ENCODE measurements around the gene OPRPN.

OPRPN gene

DNA sequence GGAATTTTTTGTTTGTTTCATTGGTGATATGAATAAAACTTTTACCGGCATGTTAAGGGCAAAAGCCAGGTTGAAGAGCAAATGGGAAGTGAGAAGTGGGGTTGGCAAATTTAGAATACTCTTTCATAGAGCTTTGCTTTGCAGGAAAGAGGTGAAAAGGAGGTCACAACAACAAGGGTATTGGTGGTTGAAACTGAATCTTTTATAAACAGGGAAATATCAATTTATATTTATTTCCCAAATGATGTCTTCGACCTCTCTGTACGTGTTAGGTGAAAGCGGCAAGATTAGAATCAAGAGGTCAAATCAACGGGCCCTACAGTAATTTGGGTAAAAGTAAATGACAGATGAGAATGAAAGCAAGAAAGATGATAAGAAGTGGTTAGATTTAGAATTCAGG is 33.7 kb upstream of the OPRPN start:
- H2BK12ac ChIP-seq (ENCODE audit: low read length) = no peak overlapping the region
- H4K91ac ChIP-seq (ENCODE audit: low read depth, low read length, poor library complexity) = no peak overlapping the region
- no peak overlapping the region for H2BK15ac ChIP-seq (ENCODE audit: low read length)
- H3K9ac ChIP-seq (ENCODE audit: low read depth, low read length, poor library complexity) = no peak overlapping the region
- no peak overlapping the region for H3K14ac ChIP-seq (ENCODE audit: low read length)
- H3K23ac ChIP-seq (ENCODE audit: low read depth, low read length, poor library complexity) = no peak overlapping the region
- no CpG with 5 or more reads among the region's 5 CpGs for WGBS, 2 donors (ENCODE audit: extremely low coverage in 2 of 2, insufficient read length in 2 of 2, insufficient replicate concordance in 1 of 2)
- DNase-seq (ENCODE audit: low spot score) = no peak
- H3K4ac ChIP-seq (ENCODE audit: low read length) = no peak overlapping the region
- H2AFZ ChIP-seq (ENCODE audit: low read length) = no peak overlapping the region
- no peaks in the 10 kb centered on the region for H3K36me3 ChIP-seq (replicated peaks in 1 of 2; ENCODE audit: control insufficient read depth in 2 of 2, insufficient read depth in 2 of 2, low read length in 2 of 2)
- H3K27ac ChIP-seq (replicated peaks; ENCODE audit: low read length) = no peak overlapping the region
- no peak overlapping the region for H3K18ac ChIP-seq (ENCODE audit: low read length)
- H2AK5ac ChIP-seq (ENCODE audit: low read depth, low read length) = no peak overlapping the region
- no peaks in the 10 kb centered on the region for H3K79me1 ChIP-seq (ENCODE audit: low read depth, low read length)
- H2BK5ac ChIP-seq (ENCODE audit: low read length) = no peak overlapping the region
- no peaks in the 10 kb centered on the region for H3K9me3 ChIP-seq (replicated peaks in 1 of 2; ENCODE audit: control insufficient read depth in 2 of 2, insufficient read depth in 1 of 2, low read depth in 1 of 2, low read length in 2 of 2)
- H3K27me3 ChIP-seq (ENCODE audit: control insufficient read depth in 3 of 3, insufficient read depth in 3 of 3, low read depth in 1 of 3, low read length in 3 of 3) = peaks cover 0 to 2% (median 0%) of the 10 kb centered on the region in 3 experiments
- no peak overlapping the region for H3K4me2 ChIP-seq (ENCODE audit: insufficient read depth, low read length, poor library complexity, severe bottlenecking)
- no peak overlapping the region for H3K4me3 ChIP-seq (ENCODE audit: low read length in 2 of 2)
- no peak overlapping the region for H2BK120ac ChIP-seq (ENCODE audit: low read depth, low read length)
- H3K4me1 ChIP-seq (ENCODE audit: control insufficient read depth in 2 of 2, insufficient read depth in 1 of 2, low read depth in 1 of 2, low read length in 2 of 2) = no peaks in the 10 kb centered on the region
- no peak overlapping the region for H4K8ac ChIP-seq (ENCODE audit: low read depth, low read length)

DNA sequence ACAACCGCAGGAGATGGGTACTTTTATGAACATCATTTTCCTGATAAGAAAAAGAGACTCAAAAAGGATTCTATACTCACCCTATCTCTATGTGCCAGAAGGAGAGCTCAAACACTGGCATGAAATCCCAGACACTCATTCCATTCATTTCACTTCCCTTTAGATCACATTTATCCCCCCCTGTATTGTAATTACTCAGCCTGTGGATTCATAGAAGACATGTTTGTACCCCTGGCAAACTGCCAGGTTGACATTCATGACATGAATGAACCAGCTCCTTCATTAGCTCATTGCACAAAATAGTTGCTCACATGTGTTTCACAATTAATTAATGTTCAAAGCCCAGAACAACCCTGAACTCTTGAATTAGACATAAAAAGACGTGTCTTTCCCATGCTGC is 32.3 kb upstream of the OPRPN start:
- Histone ChIP-seq H4K91ac (ENCODE audit: low read depth, low read length, poor library complexity) (no peak overlapping the region), H3K4ac (ENCODE audit: low read length) (no peak overlapping the region), H3K79me1 (ENCODE audit: low read depth, low read length) (no peaks in the 10 kb centered on the region), H3K36me3 (replicated peaks in 1 of 2; ENCODE audit: control insufficient read depth in 2 of 2, insufficient read depth in 2 of 2, low read length in 2 of 2) (no peaks in the 10 kb centered on the region), H3K27me3 (ENCODE audit: control insufficient read depth in 3 of 3, insufficient read depth in 3 of 3, low read depth in 1 of 3, low read length in 3 of 3) (peaks cover 0 to 2% (median 0%) of the 10 kb centered on the region in 3 experiments), H3K4me1 (ENCODE audit: control insufficient read depth in 2 of 2, insufficient read depth in 1 of 2, low read depth in 1 of 2, low read length in 2 of 2) (no peaks in the 10 kb centered on the region), H3K9me3 (replicated peaks in 1 of 2; ENCODE audit: control insufficient read depth in 2 of 2, insufficient read depth in 1 of 2, low read depth in 1 of 2, low read length in 2 of 2) (no peaks in the 10 kb centered on the region), H3K4me3 (ENCODE audit: low read length in 2 of 2) (no peak overlapping the region), H2BK120ac (ENCODE audit: low read depth, low read length) (no peak overlapping the region), H3K9ac (ENCODE audit: low read depth, low read length, poor library complexity) (no peak overlapping the region), H4K8ac (ENCODE audit: low read depth, low read length) (no peak overlapping the region), H2AK5ac (ENCODE audit: low read depth, low read length) (no peak overlapping the region), H2AFZ (ENCODE audit: low read length) (no peak overlapping the region), H3K23ac (ENCODE audit: low read depth, low read length, poor library complexity) (no peak overlapping the region), H3K14ac (ENCODE audit: low read length) (no peak overlapping the region), H2BK15ac (ENCODE audit: low read length) (no peak overlapping the region), H3K4me2 (ENCODE audit: insufficient read depth, low read length, poor library complexity, severe bottlenecking) (no peak overlapping the region), H2BK5ac (ENCODE audit: low read length) (no peak overlapping the region), H3K27ac (replicated peaks; ENCODE audit: low read length) (no peak overlapping the region), H3K18ac (ENCODE audit: low read length) (no peak overlapping the region), H2BK12ac (ENCODE audit: low read length) (no peak overlapping the region)
- DNase-seq (ENCODE audit: low spot score) = no peak
- no CpG with 5 or more reads among the region's 2 CpGs for WGBS, 2 donors (ENCODE audit: extremely low coverage in 2 of 2, insufficient read length in 2 of 2, insufficient replicate concordance in 1 of 2)

DNA sequence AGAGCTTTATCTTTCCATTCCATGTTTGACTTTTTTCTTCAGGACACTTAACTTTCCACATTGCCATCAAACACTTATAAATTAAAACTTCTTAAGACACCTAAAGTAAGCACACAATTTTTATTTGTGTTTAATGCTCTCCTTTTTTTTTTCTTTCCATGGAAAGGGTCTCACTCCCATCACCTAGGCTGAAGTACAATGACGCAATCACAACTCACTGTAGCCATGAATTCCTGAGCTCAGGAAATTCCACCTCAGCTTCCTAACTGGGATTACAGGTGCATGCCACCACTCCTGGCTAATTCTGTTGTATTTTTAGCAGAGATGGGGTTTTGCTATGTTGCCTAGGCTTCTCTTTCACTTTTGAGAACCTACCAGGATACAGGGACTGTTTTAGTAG is 29.9 kb upstream of the OPRPN start:
- no peak overlapping the region for H3K27ac ChIP-seq (replicated peaks; ENCODE audit: low read length)
- H3K9me3 ChIP-seq (replicated peaks in 1 of 2; ENCODE audit: control insufficient read depth in 2 of 2, insufficient read depth in 1 of 2, low read depth in 1 of 2, low read length in 2 of 2) = no peaks in the 10 kb centered on the region
- H2BK120ac ChIP-seq (ENCODE audit: low read depth, low read length) = no peak overlapping the region
- H2AK5ac ChIP-seq (ENCODE audit: low read depth, low read length) = no peak overlapping the region
- H3K4me3 ChIP-seq (ENCODE audit: low read length in 2 of 2) = no peak overlapping the region
- H2BK5ac ChIP-seq (ENCODE audit: low read length) = no peak overlapping the region
- no peak overlapping the region for H4K8ac ChIP-seq (ENCODE audit: low read depth, low read length)
- no peak overlapping the region for H3K9ac ChIP-seq (ENCODE audit: low read depth, low read length, poor library complexity)
- no peaks in the 10 kb centered on the region for H3K36me3 ChIP-seq (replicated peaks in 1 of 2; ENCODE audit: control insufficient read depth in 2 of 2, insufficient read depth in 2 of 2, low read length in 2 of 2)
- DNase-seq (ENCODE audit: low spot score) = no peak
- peaks cover 0 to 2% (median 0%) of the 10 kb centered on the region in 3 experiments for H3K27me3 ChIP-seq (ENCODE audit: control insufficient read depth in 3 of 3, insufficient read depth in 3 of 3, low read depth in 1 of 3, low read length in 3 of 3)
- H3K79me1 ChIP-seq (ENCODE audit: low read depth, low read length) = no peaks in the 10 kb centered on the region
- no peak overlapping the region for H3K4me2 ChIP-seq (ENCODE audit: insufficient read depth, low read length, poor library complexity, severe bottlenecking)
- no peak overlapping the region for H2AFZ ChIP-seq (ENCODE audit: low read length)
- no peaks in the 10 kb centered on the region for H3K4me1 ChIP-seq (ENCODE audit: control insufficient read depth in 2 of 2, insufficient read depth in 1 of 2, low read depth in 1 of 2, low read length in 2 of 2)
- no peak overlapping the region for H4K91ac ChIP-seq (ENCODE audit: low read depth, low read length, poor library complexity)
- H2BK15ac ChIP-seq (ENCODE audit: low read length) = no peak overlapping the region
- no peak overlapping the region for H3K14ac ChIP-seq (ENCODE audit: low read length)
- no CpG with 5 or more reads among the region's 1 CpG for WGBS, 2 donors (ENCODE audit: extremely low coverage in 2 of 2, insufficient read length in 2 of 2, insufficient replicate concordance in 1 of 2)
- H3K4ac ChIP-seq (ENCODE audit: low read length) = no peak overlapping the region
- no peak overlapping the region for H2BK12ac ChIP-seq (ENCODE audit: low read length)
- H3K18ac ChIP-seq (ENCODE audit: low read length) = no peak overlapping the region
- H3K23ac ChIP-seq (ENCODE audit: low read depth, low read length, poor library complexity) = no peak overlapping the region

DNA sequence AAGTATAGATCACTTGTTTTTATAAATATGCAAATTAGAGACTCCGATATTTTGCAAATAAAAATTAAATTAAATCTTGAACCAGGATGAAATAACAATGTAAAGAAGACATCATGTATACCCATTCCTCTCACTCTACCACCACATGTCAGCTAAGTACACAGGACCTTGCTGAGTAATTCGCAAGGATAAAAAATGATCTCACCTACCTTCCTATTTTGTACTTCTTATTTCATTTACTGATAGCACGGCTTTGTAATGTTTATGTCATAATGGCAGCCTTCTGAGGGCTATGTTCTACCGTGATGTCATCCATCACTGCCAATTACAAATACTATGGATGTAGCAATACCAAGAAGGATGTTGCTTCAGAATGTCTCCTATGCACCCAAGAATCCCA is 25.8 kb upstream of the OPRPN start:
- Histone ChIP-seq H2BK12ac (ENCODE audit: low read length) (no peak overlapping the region), H3K9me3 (replicated peaks in 1 of 2; ENCODE audit: control insufficient read depth in 2 of 2, insufficient read depth in 1 of 2, low read depth in 1 of 2, low read length in 2 of 2) (no peaks in the 10 kb centered on the region), H2AFZ (ENCODE audit: low read length) (no peak overlapping the region), H2BK15ac (ENCODE audit: low read length) (no peak overlapping the region), H3K36me3 (replicated peaks in 1 of 2; ENCODE audit: control insufficient read depth in 2 of 2, insufficient read depth in 2 of 2, low read length in 2 of 2) (no peaks in the 10 kb centered on the region), H4K8ac (ENCODE audit: low read depth, low read length) (no peak overlapping the region), H3K4me1 (ENCODE audit: control insufficient read depth in 2 of 2, insufficient read depth in 1 of 2, low read depth in 1 of 2, low read length in 2 of 2) (no peaks in the 10 kb centered on the region), H2AK5ac (ENCODE audit: low read depth, low read length) (no peak overlapping the region), H3K27ac (replicated peaks; ENCODE audit: low read length) (no peak overlapping the region), H3K14ac (ENCODE audit: low read length) (no peak overlapping the region), H3K27me3 (ENCODE audit: control insufficient read depth in 3 of 3, insufficient read depth in 3 of 3, low read depth in 1 of 3, low read length in 3 of 3) (no peaks in the 10 kb centered on the region), H3K23ac (ENCODE audit: low read depth, low read length, poor library complexity) (no peak overlapping the region), H4K91ac (ENCODE audit: low read depth, low read length, poor library complexity) (no peak overlapping the region), H2BK120ac (ENCODE audit: low read depth, low read length) (no peak overlapping the region), H3K4me3 (ENCODE audit: low read length in 2 of 2) (no peak overlapping the region), H3K79me1 (ENCODE audit: low read depth, low read length) (no peaks in the 10 kb centered on the region), H3K4me2 (ENCODE audit: insufficient read depth, low read length, poor library complexity, severe bottlenecking) (no peak overlapping the region), H3K18ac (ENCODE audit: low read length) (no peak overlapping the region), H2BK5ac (ENCODE audit: low read length) (no peak overlapping the region), H3K9ac (ENCODE audit: low read depth, low read length, poor library complexity) (no peak overlapping the region), H3K4ac (ENCODE audit: low read length) (no peak overlapping the region)
- no peak for DNase-seq (ENCODE audit: low spot score)
- WGBS, 2 donors (ENCODE audit: extremely low coverage in 2 of 2, insufficient read length in 2 of 2, insufficient replicate concordance in 1 of 2) = no CpG with 5 or more reads among the region's 4 CpGs
